ENCODE results near the gene LONP2.

GRCh38 chr16:48272837-48273421 is 28.8 kb downstream of the LONP2 start:
- TF ChIP-seq CTCF (IDR thresholded peaks at IDR 0.05; ENCODE audit: low read depth, low read length): no peak
- TF ChIP-seq EZH2phosphoT487 (IDR thresholded peaks at IDR 0.05; ENCODE audit: low read depth): no peak

Data from OCI-LY3 (cell line).